Activated CD8-positive, alpha-beta memory T cell treated with anti-CD3 and anti-CD28 coated beads, Interleukin-2, amount 10 ng/mL, durations not matched to agents 7 days and 5 days (primary cell): Measurements from ENCODE around the gene MAPK4. TPM values are rescaled to one million over a fixed set of nuclear protein-coding genes. Genes with fewer than 3 reads are reported as not detected.

Experiments
- ATAC-seq: fragments of 150-1000 bp; cut with Tn5 transposase; one replicate; pipeline ENCODE4 v1.10.0; 2021; ENCODE audit warnings: moderate library complexity
- CTCF ChIA-PET: fragments of 350-600 bp; sonication (Branson Sonifier 250); formaldehyde crosslinking; loops from one replicate; lab custom pipeline; 2021; ENCODE audit warnings: antibody characterized with exemption; lab: Charles Lee
- DNase-seq: peaks from one replicate; pipeline ENCODE4 v3.0.0-alpha.2; 2020
- H3K27ac Mint-ChIP-seq: one replicate; pipeline ENCODE4 v1.8.0; 2021; ENCODE audit warnings: mild to moderate bottlenecking, mixed read lengths
- H3K27me3 Mint-ChIP-seq: one replicate; pipeline ENCODE4 v1.8.0; 2021; ENCODE audit warnings: mixed read lengths
- H3K36me3 Mint-ChIP-seq: one replicate; pipeline ENCODE4 v1.8.0; 2021; ENCODE audit warnings: mild to moderate bottlenecking, mixed read lengths
- H3K4me1 Mint-ChIP-seq: one replicate; pipeline ENCODE4 v1.8.0; 2021; ENCODE audit warnings: mixed read lengths
- H3K4me3 Mint-ChIP-seq: one replicate; pipeline ENCODE4 v1.8.0; 2021; ENCODE audit warnings: mild to moderate bottlenecking, moderate library complexity, mixed read lengths
- H3K9me3 Mint-ChIP-seq: one replicate; pipeline ENCODE4 v1.8.0; 2022; ENCODE audit warnings: low read depth, mixed read lengths
- total RNA-seq, 2 experiments: library from RNA; stranded (reverse); gene quantifications; one replicate each; pipeline ENCODE4 v1.2.3, GENCODE V29; 2021

Gene MAPK4
- total RNA-seq, 2 experiments from 2014 or later: not detected

GRCh38 chr18:50638016-50638883 is 78.4 kb downstream of the MAPK4 start:
- H3K27me3 Mint-ChIP-seq: no peaks in the 10 kb centered on the region
- DNase-seq (no peak), ATAC-seq (no peak)
- H3K9me3 Mint-ChIP-seq: no peaks in the 10 kb centered on the region
- no peak overlapping the region for H3K4me3 Mint-ChIP-seq
- H3K4me1 Mint-ChIP-seq: no peaks in the 10 kb centered on the region
- H3K27ac Mint-ChIP-seq: no peak overlapping the region
- no peaks in the 10 kb centered on the region for H3K36me3 Mint-ChIP-seq
- CTCF ChIA-PET: no interaction called here

- Mint-ChIP-seq H3K27me3 (no peaks in the 10 kb centered on the region), H3K4me1 (no peaks in the 10 kb centered on the region), H3K36me3 (no peaks in the 10 kb centered on the region), H3K4me3 (no peak overlapping the region), H3K27ac (no peak overlapping the region), H3K9me3 (no peaks in the 10 kb centered on the region)
- no peak for ATAC-seq
- DNase-seq: no peak
- CTCF ChIA-PET: no interaction called here
Measured at GRCh38 chr18:50638884-50639420, 79.1 kb downstream of the MAPK4 start.

GRCh38 chr18:50639711-50640110 is 79.8 kb downstream of the MAPK4 start:
- H3K27me3 Mint-ChIP-seq: no peaks in the 10 kb centered on the region
- no peaks in the 10 kb centered on the region for H3K4me1 Mint-ChIP-seq
- no peaks in the 10 kb centered on the region for H3K9me3 Mint-ChIP-seq
- no peak for ATAC-seq
- DNase-seq: no peak
- CTCF ChIA-PET: no interaction called here
- H3K36me3 Mint-ChIP-seq: no peaks in the 10 kb centered on the region
- no peak overlapping the region for H3K4me3 Mint-ChIP-seq
- no peak overlapping the region for H3K27ac Mint-ChIP-seq

- Mint-ChIP-seq H3K27me3 (no peaks in the 10 kb centered on the region), H3K4me3 (no peak overlapping the region), H3K9me3 (no peaks in the 10 kb centered on the region), H3K27ac (no peak overlapping the region), H3K36me3 (no peaks in the 10 kb centered on the region), H3K4me1 (no peaks in the 10 kb centered on the region)
- no peak for DNase-seq
- CTCF ChIA-PET: no interaction called here
- ATAC-seq: no peak
Measured at GRCh38 chr18:50642439-50642838, 82.6 kb downstream of the MAPK4 start.

- H3K27me3 Mint-ChIP-seq: no peaks in the 10 kb centered on the region
Measured at GRCh38 chr18:50644146-50644545, 84.3 kb downstream of the MAPK4 start.

GRCh38 chr18:50644807-50645206 is 84.9 kb downstream of the MAPK4 start:
- DNase-seq (no peak), ATAC-seq (no peak)
- Mint-ChIP-seq H3K27ac (no peak overlapping the region), H3K4me1 (no peaks in the 10 kb centered on the region), H3K4me3 (no peak overlapping the region), H3K9me3 (no peaks in the 10 kb centered on the region), H3K27me3 (no peaks in the 10 kb centered on the region), H3K36me3 (no peaks in the 10 kb centered on the region)
- CTCF ChIA-PET: no interaction called here

More at GRCh38 chr18:50644146-50644545, 84.3 kb downstream of the MAPK4 start:
- Mint-ChIP-seq H3K4me1 (no peaks in the 10 kb centered on the region), H3K9me3 (no peaks in the 10 kb centered on the region), H3K36me3 (no peaks in the 10 kb centered on the region), H3K27ac (no peak overlapping the region), H3K4me3 (no peak overlapping the region)
- CTCF ChIA-PET: no interaction called here
- DNase-seq: no peak
- no peak for ATAC-seq

GRCh38 chr18:50647237-50647636 is 87.3 kb downstream of the MAPK4 start:
- no peak for DNase-seq
- no peak overlapping the region for H3K27ac Mint-ChIP-seq

GRCh38 chr18:50647792-50648191 is 87.9 kb downstream of the MAPK4 start:
- DNase-seq (no peak), ATAC-seq (no peak)
- no peaks in the 10 kb centered on the region for H3K9me3 Mint-ChIP-seq
- H3K27me3 Mint-ChIP-seq: no peaks in the 10 kb centered on the region
- H3K4me1 Mint-ChIP-seq: no peaks in the 10 kb centered on the region
- H3K36me3 Mint-ChIP-seq: no peaks in the 10 kb centered on the region
- H3K27ac Mint-ChIP-seq: no peak overlapping the region
- H3K4me3 Mint-ChIP-seq: no peak overlapping the region
- CTCF ChIA-PET: no interaction called here

More at GRCh38 chr18:50647237-50647636, 87.3 kb downstream of the MAPK4 start:
- Mint-ChIP-seq H3K4me3 (no peak overlapping the region), H3K4me1 (no peaks in the 10 kb centered on the region), H3K27me3 (no peaks in the 10 kb centered on the region), H3K36me3 (no peaks in the 10 kb centered on the region), H3K9me3 (no peaks in the 10 kb centered on the region)
- no peak for ATAC-seq
- CTCF ChIA-PET: no interaction called here

GRCh38 chr18:50649821-50650220 is 89.9 kb downstream of the MAPK4 start:
- H3K4me1 Mint-ChIP-seq: no peaks in the 10 kb centered on the region
- ATAC-seq: no peak
- H3K9me3 Mint-ChIP-seq: no peaks in the 10 kb centered on the region
- CTCF ChIA-PET: no interaction called here
- H3K4me3 Mint-ChIP-seq: no peak overlapping the region
- no peaks in the 10 kb centered on the region for H3K27me3 Mint-ChIP-seq
- DNase-seq: no peak
- H3K36me3 Mint-ChIP-seq: no peaks in the 10 kb centered on the region
- H3K27ac Mint-ChIP-seq: no peak overlapping the region

GRCh38 chr18:50651334-50651733 is 91.4 kb downstream of the MAPK4 start:
- CTCF ChIA-PET: no interaction called here
- Mint-ChIP-seq H3K4me3 (no peak overlapping the region), H3K27ac (no peak overlapping the region), H3K27me3 (no peaks in the 10 kb centered on the region), H3K9me3 (no peaks in the 10 kb centered on the region), H3K4me1 (no peaks in the 10 kb centered on the region), H3K36me3 (no peaks in the 10 kb centered on the region)
- ATAC-seq: no peak
- DNase-seq: no peak

GRCh38 chr18:50653402-50654093 is 93.7 kb downstream of the MAPK4 start:
- no peak for ATAC-seq

GRCh38 chr18:50654211-50654610 is 94.3 kb downstream of the MAPK4 start:
- Mint-ChIP-seq H3K4me3 (no peak overlapping the region), H3K9me3 (no peaks in the 10 kb centered on the region), H3K27ac (no peak overlapping the region), H3K27me3 (no peaks in the 10 kb centered on the region), H3K4me1 (no peaks in the 10 kb centered on the region), H3K36me3 (no peaks in the 10 kb centered on the region)
- DNase-seq (no peak), ATAC-seq (no peak)
- CTCF ChIA-PET: no interaction called here

More at GRCh38 chr18:50653402-50654093, 93.7 kb downstream of the MAPK4 start:
- DNase-seq: no peak
- Mint-ChIP-seq H3K36me3 (no peaks in the 10 kb centered on the region), H3K27me3 (no peaks in the 10 kb centered on the region), H3K27ac (no peak overlapping the region), H3K4me3 (no peak overlapping the region), H3K9me3 (no peaks in the 10 kb centered on the region), H3K4me1 (no peaks in the 10 kb centered on the region)
- CTCF ChIA-PET: interaction anchor here (1.3 kb wide), 1 partner anchor 9 kb away, joined by 4 read pairs; no protein-coding TSS in a partner anchor

GRCh38 chr18:50654658-50655550 is 95.0 kb downstream of the MAPK4 start:
- no peak overlapping the region for H3K4me3 Mint-ChIP-seq
- DNase-seq (no peak), ATAC-seq (no peak)
- H3K4me1 Mint-ChIP-seq: no peaks in the 10 kb centered on the region
- no peak overlapping the region for H3K27ac Mint-ChIP-seq
- no peaks in the 10 kb centered on the region for H3K36me3 Mint-ChIP-seq
- H3K27me3 Mint-ChIP-seq: no peaks in the 10 kb centered on the region
- no peaks in the 10 kb centered on the region for H3K9me3 Mint-ChIP-seq
- CTCF ChIA-PET: no interaction called here
